Brain microvascular endothelial cell (primary cell): ENCODE data around the gene LCORL.

ENCODE experiments used
- DNase-seq: peaks from one replicate; pipeline ENCODE4 v3.0.0-alpha.2; 2020
- H3K27ac ChIP-seq: fragments of 250-450 bp; sonication (Bioruptor Pico); 2 replicates; pipeline ENCODE4 v1.5.1; 2020; ENCODE audit warnings: mild to moderate bottlenecking, moderate library complexity
- H3K27me3 ChIP-seq: fragments of 250-450 bp; sonication (Bioruptor Pico); replicated peaks from 2 replicates; pipeline ENCODE4 v1.5.1; 2020; ENCODE audit warnings: mild to moderate bottlenecking
- H3K36me3 ChIP-seq: fragments of 250-450 bp; sonication (Bioruptor Pico); replicated peaks from 2 replicates; pipeline ENCODE4 v1.5.1; 2020; ENCODE audit warnings: mild to moderate bottlenecking
- H3K4me3 ChIP-seq: 2 replicates; pipeline ENCODE4 v1.5.1; 2011; ENCODE audit warnings: low read depth, mild to moderate bottlenecking, control low read depth, low read length, moderate library complexity
- in situ Hi-C: cut with HindIII; loops from 2 replicates; pipeline ENCODE4 v1.10.0; 2017; ENCODE audit warnings: low sequenced_read_pairs, low pct_ligation_motif_present
- TF ChIP-seq, protein P1 (sequence below): IDR thresholded peaks from 2 replicates; pipeline ENCODE4 v1.5.1; 2011; ENCODE audit warnings: low read depth, mild to moderate bottlenecking, moderate library complexity, low read length, control low read depth, inconsistent platforms; ENCODE audit errors: missing control alignments

LCORL gene

DNA sequence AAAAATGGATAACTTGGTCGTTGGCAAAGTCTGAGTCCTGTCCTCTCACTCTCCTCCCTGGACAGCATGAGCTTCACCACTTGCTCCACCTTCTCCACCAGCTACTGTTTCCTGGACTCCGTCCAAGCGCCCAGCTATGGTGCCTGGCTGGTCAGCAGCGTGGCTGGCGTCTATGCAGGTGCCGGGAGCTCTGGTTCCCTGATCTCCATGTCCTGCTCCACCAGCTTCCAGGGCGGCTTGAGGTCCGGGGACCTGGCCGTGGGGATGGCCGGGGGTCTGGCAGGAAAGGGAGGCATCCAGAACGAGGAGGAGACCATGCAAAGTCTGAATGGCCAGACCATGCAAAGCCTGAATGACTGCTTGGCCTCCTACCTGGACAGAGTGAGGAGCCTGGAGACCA, 109.9 kb downstream of the LCORL start:
- H3K36me3 ChIP-seq = no peaks in the 10 kb centered on the region
- DNase-seq = no peak
- no peaks in the 10 kb centered on the region for H3K27me3 ChIP-seq
- in situ Hi-C loops = no loop called here
- H3K27ac ChIP-seq = no peak overlapping the region
- TF ChIP-seq, protein P1, sequence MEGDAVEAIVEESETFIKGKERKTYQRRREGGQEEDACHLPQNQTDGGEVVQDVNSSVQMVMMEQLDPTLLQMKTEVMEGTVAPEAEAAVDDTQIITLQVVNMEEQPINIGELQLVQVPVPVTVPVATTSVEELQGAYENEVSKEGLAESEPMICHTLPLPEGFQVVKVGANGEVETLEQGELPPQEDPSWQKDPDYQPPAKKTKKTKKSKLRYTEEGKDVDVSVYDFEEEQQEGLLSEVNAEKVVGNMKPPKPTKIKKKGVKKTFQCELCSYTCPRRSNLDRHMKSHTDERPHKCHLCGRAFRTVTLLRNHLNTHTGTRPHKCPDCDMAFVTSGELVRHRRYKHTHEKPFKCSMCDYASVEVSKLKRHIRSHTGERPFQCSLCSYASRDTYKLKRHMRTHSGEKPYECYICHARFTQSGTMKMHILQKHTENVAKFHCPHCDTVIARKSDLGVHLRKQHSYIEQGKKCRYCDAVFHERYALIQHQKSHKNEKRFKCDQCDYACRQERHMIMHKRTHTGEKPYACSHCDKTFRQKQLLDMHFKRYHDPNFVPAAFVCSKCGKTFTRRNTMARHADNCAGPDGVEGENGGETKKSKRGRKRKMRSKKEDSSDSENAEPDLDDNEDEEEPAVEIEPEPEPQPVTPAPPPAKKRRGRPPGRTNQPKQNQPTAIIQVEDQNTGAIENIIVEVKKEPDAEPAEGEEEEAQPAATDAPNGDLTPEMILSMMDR = no peak
- no peak overlapping the region for H3K4me3 ChIP-seq

DNA sequence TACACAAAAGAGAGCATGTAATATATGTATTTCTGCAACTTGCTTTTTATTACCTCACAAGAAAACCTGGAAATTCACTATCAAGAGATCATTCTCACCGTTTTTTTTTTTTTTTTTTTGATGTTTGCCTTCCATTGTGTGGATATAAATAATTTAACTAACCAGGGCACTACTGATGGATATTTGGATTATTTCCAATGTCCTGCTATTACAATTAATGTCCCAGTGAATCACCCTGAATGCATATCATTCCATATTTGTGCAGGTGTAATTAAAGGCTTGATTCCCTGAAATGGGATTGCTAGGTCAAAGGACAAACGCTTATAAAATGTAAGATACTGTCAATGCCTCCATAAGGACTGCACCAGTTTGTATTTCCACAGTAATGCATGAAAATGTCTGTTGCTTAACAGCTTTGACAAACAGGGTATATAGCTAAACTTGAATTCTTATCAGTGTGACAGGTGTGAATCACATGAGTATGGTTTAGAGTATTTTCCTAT, 123.0 kb downstream of the LCORL start:
- TF ChIP-seq, protein P1 = no peak
- DNase-seq = no peak
- Histone ChIP-seq H3K36me3 (no peaks in the 10 kb centered on the region), H3K4me3 (no peak overlapping the region), H3K27me3 (no peaks in the 10 kb centered on the region), H3K27ac (no peak overlapping the region)
- in situ Hi-C loops = no loop called here

DNA sequence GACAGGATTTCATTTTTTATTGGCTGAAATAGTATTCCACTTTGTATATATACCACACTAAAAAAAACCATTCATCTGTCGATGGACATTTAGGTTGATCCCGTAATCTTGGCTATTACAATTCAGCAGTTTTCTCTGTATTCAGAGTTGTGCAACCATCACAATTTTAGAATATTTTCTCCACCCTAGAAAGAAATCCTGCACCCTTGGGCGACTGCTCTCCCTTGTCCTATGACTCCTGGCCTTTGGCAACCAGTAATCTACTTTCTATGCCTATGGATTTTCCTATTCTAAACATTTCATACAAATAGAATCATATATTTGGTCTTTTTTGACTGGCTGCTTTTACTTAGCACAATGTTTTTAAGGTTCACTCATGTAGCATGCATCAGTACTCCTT, 126.1 kb downstream of the LCORL start:
- Histone ChIP-seq H3K27ac (no peak overlapping the region), H3K4me3 (no peak overlapping the region), H3K36me3 (no peaks in the 10 kb centered on the region), H3K27me3 (no peaks in the 10 kb centered on the region)
- TF ChIP-seq, protein P1 = no peak
- no peak for DNase-seq
- in situ Hi-C loops = no loop called here

DNA sequence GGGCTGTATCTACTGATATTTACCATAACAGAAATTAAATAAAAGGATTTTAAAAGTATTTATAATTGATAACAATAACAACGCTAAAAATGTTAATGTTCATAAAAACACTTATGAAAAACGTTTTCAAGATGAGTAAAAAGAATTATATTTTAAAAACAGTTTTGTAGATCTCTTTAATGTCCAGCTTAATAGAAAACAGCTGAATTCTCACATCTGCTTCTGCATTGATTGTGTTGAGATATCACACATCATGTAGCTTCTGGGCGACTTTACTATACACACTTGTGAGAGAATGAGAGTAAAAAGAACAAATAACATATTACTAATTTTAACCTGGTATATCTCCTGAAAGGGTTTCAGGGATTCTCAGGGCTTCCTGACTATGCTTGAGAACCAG, 127.1 kb downstream of the LCORL start:
- H3K4me3 ChIP-seq = no peak overlapping the region
- H3K36me3 ChIP-seq = no peaks in the 10 kb centered on the region
- no peak overlapping the region for H3K27ac ChIP-seq
- in situ Hi-C loops = no loop called here
- no peak for DNase-seq
- H3K27me3 ChIP-seq = no peaks in the 10 kb centered on the region
- TF ChIP-seq, protein P1 = no peak

DNA sequence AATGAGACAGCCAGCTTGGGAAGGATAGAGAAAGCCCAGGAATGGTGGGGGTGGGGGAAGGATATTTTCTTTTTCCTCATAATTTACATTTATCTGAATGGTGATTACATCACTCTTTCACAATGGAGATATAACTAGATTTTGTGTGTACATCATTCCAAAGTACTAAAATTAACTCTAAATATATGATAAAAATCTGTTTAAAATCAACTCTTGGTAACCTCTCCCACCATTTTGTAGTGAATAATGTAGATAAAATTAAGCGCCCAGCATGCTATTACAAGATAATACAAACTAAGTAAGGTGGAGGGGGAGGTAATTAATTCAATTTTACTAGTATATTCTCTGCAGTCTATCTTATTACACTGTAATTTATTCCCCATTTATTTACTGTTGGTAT, 131.9 kb downstream of the LCORL start:
- in situ Hi-C loops = no loop called here
- Histone ChIP-seq H3K27me3 (no peaks in the 10 kb centered on the region), H3K4me3 (no peak overlapping the region), H3K36me3 (no peaks in the 10 kb centered on the region), H3K27ac (no peak overlapping the region)
- no peak for DNase-seq
- TF ChIP-seq, protein P1 = no peak

DNA sequence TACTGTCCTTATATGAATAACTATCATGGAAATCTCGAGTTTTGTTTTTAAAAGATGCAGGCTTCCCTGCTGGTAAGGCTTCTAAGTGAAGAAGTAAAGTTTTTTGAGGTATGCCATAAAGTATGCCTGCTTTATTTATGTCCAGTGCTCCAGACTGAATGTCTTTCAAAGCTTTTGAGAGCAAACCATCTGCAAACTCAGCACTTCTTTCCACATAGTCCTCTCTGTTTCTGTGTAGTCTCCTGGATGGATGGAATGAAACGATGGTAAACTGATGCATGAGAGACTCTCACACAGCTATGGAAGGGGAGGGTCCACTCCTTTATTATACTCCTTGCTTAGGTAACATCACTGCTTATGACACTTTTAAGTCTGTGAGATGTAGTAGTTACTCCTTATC, 137.0 kb downstream of the LCORL start:
- TF ChIP-seq, protein P1 = no peak
- H3K36me3 ChIP-seq = no peaks in the 10 kb centered on the region
- no peak overlapping the region for H3K4me3 ChIP-seq
- H3K27ac ChIP-seq = no peak overlapping the region
- in situ Hi-C loops = no loop called here
- no peak for DNase-seq
- no peaks in the 10 kb centered on the region for H3K27me3 ChIP-seq
